UCSD-AML1 (cell line): Measurements from ENCODE around the gene PCSK5.
"Not testable (repeated sequence)": the region's sequence is repeated elsewhere in the genome, so short reads cannot be mapped to it uniquely, and the experiment has no call there.

Experiments used
- DNase-seq: peaks from one replicate; lab custom pipeline; 2025; ENCODE audit not compliant: unreplicated experiment; lab: John Stamatoyannopoulos, UW

The PCSK5 gene

GRCh38 chr9:76296561-76297310 lies 406.3 kb downstream of the PCSK5 start:
- no peak for DNase-seq

DNA sequence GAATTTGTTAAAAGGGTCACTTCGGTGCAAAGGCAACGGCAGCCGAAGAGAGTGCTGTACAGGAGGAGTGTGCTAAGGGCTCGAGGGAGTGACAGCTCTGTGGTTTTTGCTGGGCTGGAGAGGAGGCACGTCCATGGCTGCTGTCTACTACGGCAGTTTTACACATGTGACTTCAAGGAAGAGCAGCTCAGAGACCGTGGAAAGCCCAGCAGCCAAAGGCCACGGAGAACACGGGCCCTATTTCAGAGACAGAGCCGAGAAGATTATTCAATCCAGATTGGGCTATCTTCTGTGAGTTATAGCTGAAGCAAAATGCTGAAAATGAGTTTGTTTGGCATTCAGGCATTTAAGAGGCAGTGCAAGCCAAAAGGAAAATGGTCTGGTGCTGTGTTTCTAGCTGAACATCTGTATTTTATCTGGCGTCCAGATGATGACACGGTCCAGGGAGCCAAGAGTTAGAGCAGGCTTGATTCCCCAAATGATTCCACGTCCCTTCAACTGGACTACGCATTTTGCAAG lies 407.3 kb downstream of the PCSK5 start:
- no peak for DNase-seq

DNA sequence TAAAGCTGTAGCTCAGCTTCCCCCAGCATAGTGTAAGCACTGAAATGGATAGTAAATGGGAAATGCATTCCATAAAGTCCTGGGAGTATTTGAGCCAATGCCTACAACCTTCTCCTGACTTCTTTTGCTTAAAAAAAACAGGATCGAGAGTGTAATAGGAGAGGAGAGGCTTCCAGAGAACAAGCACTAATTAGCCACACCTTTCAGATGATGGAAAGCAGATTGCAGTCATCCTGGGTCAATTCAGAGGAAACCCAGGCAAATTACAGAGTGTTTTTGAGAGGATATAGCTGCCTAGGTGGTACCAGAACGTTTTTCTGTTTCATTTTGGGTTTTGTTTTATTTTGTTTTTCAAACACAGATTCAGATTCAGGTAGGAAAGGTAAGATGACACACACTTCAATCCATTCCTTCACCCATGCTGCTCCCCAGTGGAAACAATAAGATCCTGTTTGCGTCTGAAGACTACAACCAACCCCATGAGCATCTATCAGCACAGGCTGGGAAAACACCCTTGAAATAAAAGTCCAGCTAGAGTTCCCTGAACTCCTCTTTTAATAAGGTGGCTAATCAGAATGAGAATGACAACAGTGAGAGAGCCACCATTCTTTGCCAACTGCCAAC lies 408.2 kb downstream of the PCSK5 start:
- no peak for DNase-seq

DNA sequence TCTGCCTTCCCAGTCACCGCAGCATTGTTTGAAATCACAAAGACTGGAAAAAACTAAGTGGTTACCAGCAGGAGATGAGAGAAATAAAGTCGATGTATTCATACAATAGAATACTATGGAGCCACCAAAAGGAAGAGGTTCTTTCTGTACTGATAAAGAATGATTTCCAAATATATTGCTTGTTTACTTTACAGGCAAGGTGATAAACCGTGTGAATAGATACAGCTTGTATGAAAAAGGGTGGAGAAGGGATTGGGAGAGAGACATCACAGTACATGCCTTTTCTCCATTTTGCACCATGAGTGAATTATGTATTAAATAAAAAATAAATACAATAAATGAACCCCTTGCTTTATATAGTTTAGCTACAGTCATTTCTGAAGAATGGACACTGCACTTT lies 412.1 kb downstream of the PCSK5 start:
- no peak for DNase-seq

DNA sequence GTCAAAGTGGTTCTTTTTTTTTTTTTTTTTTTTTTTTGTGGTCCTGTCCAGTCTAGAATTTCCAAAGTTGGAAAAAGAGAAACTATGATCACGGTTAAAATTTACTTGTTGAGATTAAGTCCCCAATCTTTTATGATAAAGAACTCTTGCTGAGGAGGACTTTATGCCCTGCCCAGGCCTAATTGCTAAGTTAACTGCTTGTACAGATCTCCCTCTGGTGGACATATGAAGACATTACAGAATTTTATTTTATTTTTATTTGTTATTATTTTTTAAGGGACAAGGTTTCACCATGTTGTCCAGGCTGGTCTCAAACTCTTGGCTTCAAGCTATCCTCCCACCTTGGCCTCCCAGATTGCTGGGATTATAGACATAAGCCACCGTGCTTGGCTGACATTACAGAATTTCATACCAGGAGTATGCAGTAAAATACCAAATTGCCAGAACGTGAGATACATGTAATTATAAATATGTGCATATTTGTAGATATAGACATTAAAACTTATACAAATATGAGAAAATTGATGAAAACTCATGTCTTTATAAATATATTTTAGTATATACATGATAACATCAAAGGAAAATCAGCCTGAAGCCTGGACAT lies 412.6 kb downstream of the PCSK5 start:
- DNase-seq: no peak

GRCh38 chr9:76307047-76307446 lies 416.6 kb downstream of the PCSK5 start:
- DNase-seq: not testable (repeated sequence)

DNA sequence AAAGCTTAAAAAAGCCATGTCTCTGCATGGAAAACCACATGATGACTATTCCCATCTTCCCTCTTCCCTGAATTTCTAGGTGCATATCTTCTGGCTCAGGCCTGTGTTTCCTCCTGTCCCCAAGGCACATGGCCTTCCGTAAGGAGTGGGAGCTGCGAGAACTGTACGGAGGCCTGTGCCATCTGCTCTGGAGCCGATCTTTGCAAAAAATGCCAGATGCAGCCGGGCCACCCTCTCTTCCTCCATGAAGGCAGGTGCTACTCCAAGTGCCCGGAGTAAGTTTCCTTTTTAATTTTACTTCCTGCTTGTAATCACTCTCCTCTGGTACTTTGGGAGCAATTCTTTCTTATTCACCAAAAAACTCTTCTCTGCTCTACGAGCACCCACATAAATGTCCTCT lies 420.1 kb downstream of the PCSK5 start:
- DNase-seq: no peak

GRCh38 chr9:76310991-76311390 lies 420.5 kb downstream of the PCSK5 start:
- DNase-seq: no peak

- no peak for DNase-seq
These were observed 421.1 kb downstream of the PCSK5 start for GRCh38 chr9:76311537-76311936.

DNA sequence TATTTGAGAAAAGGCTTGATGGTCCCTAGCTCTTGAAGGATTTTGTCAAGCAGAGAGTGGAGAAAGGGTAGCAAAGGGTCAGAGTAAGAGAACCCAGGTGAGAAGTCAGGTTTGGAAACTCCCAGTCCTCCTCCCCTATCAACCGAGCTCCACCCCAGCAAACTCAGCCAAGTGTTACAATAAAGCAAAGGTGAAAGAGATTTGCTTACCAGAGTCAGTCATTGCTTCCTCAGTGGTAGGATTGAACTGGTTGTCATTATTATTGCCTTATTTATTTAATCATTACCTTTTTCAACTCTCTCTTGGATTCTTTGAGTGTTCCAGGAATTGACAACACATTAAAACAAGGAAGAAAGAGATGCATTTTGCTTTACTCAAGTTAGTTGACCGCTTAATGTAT lies 423.3 kb downstream of the PCSK5 start:
- DNase-seq: no peak

DNA sequence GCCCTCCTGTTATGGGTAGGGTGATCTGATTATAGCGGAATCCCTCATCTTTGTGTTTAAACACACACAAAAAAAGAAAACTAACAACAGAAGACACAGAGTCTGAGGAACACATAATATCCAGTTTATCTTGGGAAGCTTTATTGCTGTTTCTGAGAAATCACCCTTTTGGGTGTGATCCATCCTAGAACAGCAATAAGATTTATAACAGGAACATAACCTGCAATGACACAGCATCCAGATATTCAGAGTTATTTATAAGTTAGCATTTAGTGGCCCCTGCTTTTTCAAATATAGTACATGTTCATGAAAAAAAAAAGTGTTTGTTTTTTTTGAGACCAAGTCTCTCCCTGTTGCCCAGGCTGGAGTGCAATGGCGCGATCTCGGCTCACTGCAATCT lies 423.8 kb downstream of the PCSK5 start:
- DNase-seq: no peak

DNA sequence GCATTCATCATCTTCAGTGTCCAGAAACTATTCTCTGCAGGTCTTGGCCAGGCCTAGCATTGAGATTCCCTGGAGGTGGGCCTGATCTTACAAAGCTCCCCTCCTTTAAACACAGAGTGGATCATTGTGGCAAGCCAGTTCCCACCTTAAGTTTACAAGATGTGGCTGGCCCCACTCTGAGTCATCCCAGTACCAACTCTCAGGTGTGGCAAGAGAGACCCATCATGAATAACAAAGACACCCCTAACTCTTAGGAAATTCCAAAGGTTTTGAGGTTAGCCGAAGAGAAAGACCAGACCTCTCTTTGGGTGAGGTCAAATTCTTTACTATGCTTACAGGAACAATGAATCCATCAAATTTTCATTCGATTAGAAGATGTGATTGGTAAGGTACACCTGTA lies 425.6 kb downstream of the PCSK5 start:
- DNase-seq: no peak

DNA sequence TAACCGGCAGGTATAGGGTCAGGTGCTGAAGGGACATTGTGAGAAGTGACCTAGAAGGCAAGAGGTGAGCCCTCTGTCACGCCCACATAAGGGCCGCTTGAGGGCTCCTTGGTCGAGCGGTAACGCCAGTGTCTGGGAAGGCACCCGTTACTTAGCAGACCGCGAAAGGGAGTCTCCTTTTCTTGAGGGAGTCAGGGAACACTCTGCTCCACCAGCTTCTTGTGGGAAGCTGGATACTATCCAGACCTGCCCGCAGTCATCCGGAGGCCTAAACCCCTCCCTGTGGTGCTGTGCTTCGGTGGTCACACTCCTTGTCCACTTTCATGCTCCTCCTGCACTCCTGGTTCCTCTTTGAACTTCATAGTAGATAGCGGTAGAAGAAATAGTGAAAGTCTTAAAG lies 429.0 kb downstream of the PCSK5 start:
- not testable (repeated sequence) for DNase-seq

GRCh38 chr9:76321195-76321828 lies 430.8 kb downstream of the PCSK5 start:
- no peak for DNase-seq

GRCh38 chr9:76322810-76323209 lies 432.3 kb downstream of the PCSK5 start:
- no peak for DNase-seq

GRCh38 chr9:76323490-76323889 lies 433.0 kb downstream of the PCSK5 start:
- no peak for DNase-seq

DNA sequence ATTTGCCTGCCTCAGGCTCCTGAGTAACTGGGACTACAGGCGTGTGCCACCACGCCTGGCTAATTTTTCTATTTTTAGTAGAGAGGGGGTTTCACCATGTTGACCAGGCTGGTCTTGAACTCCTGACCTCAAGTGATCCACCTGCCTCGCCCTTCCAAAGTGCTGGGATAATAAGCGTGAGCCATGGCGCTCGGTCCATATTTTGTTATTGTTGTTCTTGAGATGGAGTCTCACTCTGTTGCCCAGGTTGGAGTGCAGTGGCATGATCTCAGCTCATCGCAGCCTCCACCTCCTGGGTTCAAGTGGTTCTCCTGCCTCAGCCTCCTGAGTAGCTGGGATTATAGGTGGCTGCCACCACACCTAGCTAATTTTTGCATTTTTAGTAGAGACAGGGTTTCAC lies 433.6 kb downstream of the PCSK5 start:
- not testable (repeated sequence) for DNase-seq

DNA sequence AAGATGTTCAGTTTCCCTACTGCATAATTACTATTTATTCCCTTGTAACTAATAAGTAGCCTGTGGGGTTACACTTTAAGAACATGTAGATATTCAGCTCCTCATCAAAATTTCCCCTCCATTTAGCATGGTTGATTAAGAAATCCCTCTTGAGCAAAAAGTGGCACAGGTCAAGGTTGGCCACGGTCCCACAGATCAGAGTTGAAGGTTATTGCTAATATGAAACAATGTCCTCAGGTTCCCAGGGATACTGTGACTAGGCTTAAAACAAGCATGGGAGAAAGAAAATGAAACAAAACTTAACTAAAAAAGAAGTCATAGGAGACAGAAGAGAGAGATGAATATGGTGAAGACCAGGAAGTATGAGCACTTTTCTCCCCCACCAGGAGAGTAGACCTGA lies 439.6 kb downstream of the PCSK5 start:
- DNase-seq: no peak

- no peak for DNase-seq
These were observed 442.9 kb downstream of the PCSK5 start for GRCh38 chr9:76333388-76333787.

- DNase-seq: no peak
These were observed 443.5 kb downstream of the PCSK5 start for GRCh38 chr9:76333964-76334363.

DNA sequence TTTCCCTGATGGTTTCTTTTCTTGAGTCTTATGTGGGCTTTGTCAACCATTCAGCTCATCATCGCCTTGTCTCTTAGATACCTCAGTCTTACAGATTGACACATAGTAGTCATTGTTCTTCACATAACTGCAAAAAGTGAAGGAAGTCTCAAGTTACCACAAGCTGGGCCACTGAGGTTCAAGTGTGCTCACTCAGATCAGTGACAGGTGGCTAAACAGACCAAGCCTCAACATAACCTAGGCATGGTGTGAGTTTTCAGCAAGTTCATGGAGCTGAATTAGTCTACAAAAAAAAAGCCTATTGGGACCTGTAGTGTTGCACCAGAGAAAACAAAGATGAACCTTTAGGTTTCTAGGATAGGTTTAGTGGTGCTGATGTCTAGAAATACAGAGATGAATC lies 445.6 kb downstream of the PCSK5 start:
- DNase-seq: no peak

DNA sequence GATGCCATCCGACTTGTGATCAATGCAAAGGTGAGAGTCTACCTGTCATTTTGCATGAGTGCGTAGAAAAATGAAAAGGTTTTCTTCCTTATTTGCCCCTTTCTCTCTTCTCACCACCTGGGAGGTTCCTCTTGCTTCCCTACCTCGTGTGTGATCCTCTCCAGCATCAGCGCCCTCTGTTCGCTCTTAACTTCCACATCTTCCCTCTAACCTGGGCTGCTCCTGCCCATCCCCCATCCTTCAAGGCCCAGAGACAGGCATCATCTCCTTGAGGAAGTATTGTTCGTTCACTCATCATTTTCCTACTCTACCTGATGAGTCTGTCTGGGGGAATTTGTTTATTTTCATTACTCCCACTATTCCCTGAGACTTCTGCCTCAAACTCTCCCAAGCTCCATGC lies 447.9 kb downstream of the PCSK5 start:
- DNase-seq: no peak
